Cardiac muscle cell (in vitro differentiated cells and primary cell): Measurements from ENCODE around the gene PTPRC. TPM values are rescaled to one million over a fixed set of nuclear protein-coding genes. Genes with fewer than 3 reads are reported as not detected.

Experiments
- DNase-seq, 2 donors: peaks; one replicate each; pipeline versions ENCODE4 v3.0.0 to v3.0.0-alpha.2; 2010 to 2017; ENCODE audit warnings: low read depth in 1 of 2, low spot score in 1 of 2
- H3K27ac ChIP-seq: fragments of 200-600 bp; sonication (generic); 2 replicates; pipeline ENCODE4 v1.5.1; 2016
- H3K27me3 ChIP-seq: fragments of 200-600 bp; sonication (generic); 2 replicates; pipeline ENCODE4 v1.6.0; 2016; ENCODE audit warnings: control low read depth
- H3K36me3 ChIP-seq: fragments of 200-600 bp; sonication (generic); 2 replicates; pipeline ENCODE4 v1.5.1; 2016; ENCODE audit warnings: control low read depth
- H3K4me1 ChIP-seq: fragments of 200-600 bp; sonication (generic); 2 replicates; pipeline ENCODE4 v1.8.1; 2017; ENCODE audit warnings: low read depth, mild to moderate bottlenecking, mixed run types
- H3K4me3 ChIP-seq: fragments of 200-600 bp; sonication (generic); 2 replicates; pipeline ENCODE4 v1.5.1; 2016; ENCODE audit warnings: mild to moderate bottlenecking
- H3K9me3 ChIP-seq: fragments of 200-600 bp; sonication (generic); 2 replicates; pipeline ENCODE4 v1.5.1; 2017; ENCODE audit warnings: low read depth, mild to moderate bottlenecking, control low read depth
- CTCF ChIP-seq: IDR thresholded peaks from 2 replicates; pipeline ENCODE4 v1.5.1; 2012; ENCODE audit warnings: low read depth, mild to moderate bottlenecking, low read length
- polyA plus RNA-seq: library from polyadenylated mRNA; unstranded; fragments of >200 nt; fragmentation: Nextera tagmentation; extraction: Ambion mirVana; gene quantifications from 2 replicates; pipeline ENCODE4 v1.2.1, GENCODE V29; 2016
- total RNA-seq: library from RNA; depleted of rRNA; stranded (reverse); fragments of >200 nt; gene quantifications from 2 replicates; pipeline ENCODE4 v1.2.3, GENCODE V29; 2016

Gene PTPRC
- total and polyA plus RNA-seq, 2 experiments from 2014 or later = not detected

- H3K36me3 ChIP-seq = no peaks in the 10 kb centered on the region
- H3K4me1 ChIP-seq = no peaks in the 10 kb centered on the region
- H3K9me3 ChIP-seq = no peaks in the 10 kb centered on the region
Measured at GRCh38 chr1:198648592-198648991, 9.8 kb downstream of the PTPRC start.

GRCh38 chr1:198649232-198649967 is 10.6 kb downstream of the PTPRC start:
- no peaks in the 10 kb centered on the region for H3K4me1 ChIP-seq
- TF ChIP-seq CTCF = no peak
- no peaks in the 10 kb centered on the region for H3K27me3 ChIP-seq
- H3K9me3 ChIP-seq = no peaks in the 10 kb centered on the region
- no peak overlapping the region for H3K4me3 ChIP-seq
- no peaks in the 10 kb centered on the region for H3K36me3 ChIP-seq
- no peak for DNase-seq
- no peak overlapping the region for H3K27ac ChIP-seq

More at GRCh38 chr1:198648592-198648991, 9.8 kb downstream of the PTPRC start:
- DNase-seq = no peak
- Histone ChIP-seq H3K27me3 (no peaks in the 10 kb centered on the region), H3K4me3 (no peak overlapping the region), H3K27ac (no peak overlapping the region)
- TF ChIP-seq CTCF = no peak

- Histone ChIP-seq H3K4me1 (no peaks in the 10 kb centered on the region), H3K27ac (no peak overlapping the region), H3K36me3 (no peaks in the 10 kb centered on the region), H3K9me3 (no peaks in the 10 kb centered on the region), H3K4me3 (no peak overlapping the region), H3K27me3 (no peaks in the 10 kb centered on the region)
- DNase-seq = no peak
- no peak for TF ChIP-seq CTCF
Measured at GRCh38 chr1:198649968-198650338, 11.1 kb downstream of the PTPRC start.

- Histone ChIP-seq H3K27ac (no peak overlapping the region), H3K36me3 (no peaks in the 10 kb centered on the region), H3K4me1 (no peaks in the 10 kb centered on the region), H3K27me3 (no peaks in the 10 kb centered on the region), H3K9me3 (no peaks in the 10 kb centered on the region), H3K4me3 (no peak overlapping the region)
- no peak for DNase-seq
- TF ChIP-seq CTCF = no peak
Measured at GRCh38 chr1:198650506-198650905, 11.7 kb downstream of the PTPRC start.

DNA sequence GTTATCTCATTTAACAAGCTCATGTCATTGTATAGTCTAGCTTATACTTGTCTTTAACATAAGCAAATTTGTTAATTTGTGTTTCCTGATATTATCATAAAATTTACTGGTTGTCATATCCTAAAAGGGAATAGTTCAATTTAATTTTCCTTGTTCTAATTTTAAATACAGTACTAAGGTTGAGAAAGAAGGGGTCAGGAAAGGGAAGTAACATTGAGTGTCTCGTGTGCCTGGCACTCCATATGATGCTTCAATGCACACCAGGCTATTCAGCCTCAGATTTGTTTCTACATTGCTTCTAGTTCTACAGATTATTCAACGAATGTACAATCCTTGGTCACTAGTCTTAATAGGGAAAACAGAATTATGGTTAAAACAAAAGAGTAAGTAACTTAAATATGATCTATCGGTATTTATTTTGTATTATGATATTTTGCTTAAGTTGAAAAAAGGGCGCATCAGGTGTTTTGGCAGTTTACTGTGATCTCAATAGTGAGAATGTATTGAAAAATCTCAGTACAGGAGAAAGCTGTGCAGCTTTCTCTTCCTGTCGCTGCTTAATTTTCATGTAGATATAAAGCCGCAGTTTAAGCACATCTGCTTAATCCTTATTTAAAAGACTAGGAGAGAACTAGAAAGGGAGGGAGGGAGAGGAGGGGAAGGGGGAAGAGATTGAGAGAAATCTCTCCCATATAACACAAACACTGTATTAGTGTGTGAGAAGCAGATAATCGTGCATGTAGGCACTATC is 13.0 kb downstream of the PTPRC start:
- no peak overlapping the region for H3K27ac ChIP-seq
- H3K4me1 ChIP-seq = no peaks in the 10 kb centered on the region
- H3K36me3 ChIP-seq = no peaks in the 10 kb centered on the region
- TF ChIP-seq CTCF = no peak
- DNase-seq = no peak
- H3K4me3 ChIP-seq = no peak overlapping the region
- H3K27me3 ChIP-seq = no peaks in the 10 kb centered on the region
- no peaks in the 10 kb centered on the region for H3K9me3 ChIP-seq
